Stimulated activated CD8-positive, alpha-beta memory T cell treated with anti-CD3 and anti-CD28 coated beads, Interleukin-2, amount 100 ng/mL, for 1 hour (primary cell): ENCODE results near the gene NFIC.

Experiments used
- DNase-seq, 2 donors: peaks; one replicate each; pipeline ENCODE4 v3.0.0-alpha.2; 2020; ENCODE audit warnings: low read depth in 2 of 2

Gene NFIC

DNA sequence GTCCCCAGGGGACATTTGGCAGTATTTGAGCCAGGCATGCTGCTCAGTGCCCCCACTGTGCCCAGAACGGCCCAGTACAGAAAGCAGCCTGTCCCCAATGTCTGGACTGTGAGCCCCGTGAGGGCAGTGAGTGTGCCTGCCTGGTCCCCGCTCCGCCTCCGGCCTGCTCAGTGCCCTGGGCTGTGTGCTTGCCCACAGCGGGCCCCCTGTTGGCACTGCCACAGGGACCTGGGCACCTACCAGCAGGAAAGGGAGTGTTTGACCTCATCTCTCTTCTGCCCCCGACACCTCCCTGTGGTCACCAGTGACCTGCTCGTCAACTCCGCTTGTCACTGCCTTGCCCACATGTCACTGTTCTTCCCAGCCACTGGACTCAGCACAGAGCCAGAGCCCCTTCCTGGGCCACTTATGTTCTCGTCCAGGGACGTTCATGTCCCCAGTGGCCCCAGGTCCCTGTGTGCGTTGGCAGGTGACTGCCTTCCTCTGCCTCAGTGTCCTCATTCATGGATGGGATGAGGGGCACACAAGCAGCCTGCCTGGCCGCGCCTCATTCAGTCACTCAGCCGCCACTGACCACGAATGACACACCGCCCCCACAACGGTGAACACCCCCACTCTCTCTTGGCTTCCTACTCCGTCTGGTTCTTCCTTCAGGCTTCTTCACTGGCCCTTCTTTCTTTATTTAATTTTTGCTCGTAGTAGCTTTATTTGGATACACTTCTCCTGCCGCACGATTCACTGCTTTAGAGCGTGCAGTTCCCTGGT is 142.6 kb downstream of the NFIC start:
- no peak for DNase-seq

DNA sequence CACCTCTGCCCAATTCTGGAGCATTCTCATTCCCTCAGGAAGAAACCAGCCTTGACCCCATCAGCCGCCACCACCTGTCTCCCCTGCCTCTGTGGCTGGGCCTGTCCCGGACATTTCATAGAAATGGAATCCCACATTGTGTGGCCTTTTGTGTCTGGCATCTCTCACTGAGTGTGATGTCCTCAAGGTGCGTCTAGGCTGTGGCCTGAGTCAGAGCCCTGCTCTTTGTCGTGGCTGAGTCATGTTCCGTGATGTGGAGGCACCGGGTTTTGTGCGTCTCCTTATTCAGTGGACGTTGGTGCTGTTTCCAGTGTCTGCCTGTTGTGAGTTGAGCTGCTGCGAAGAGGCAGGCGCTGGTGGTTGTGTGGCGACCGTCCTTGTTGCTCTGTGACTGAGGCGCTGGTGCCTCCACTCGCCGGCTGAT is 143.2 kb downstream of the NFIC start:
- no peak for DNase-seq

DNA sequence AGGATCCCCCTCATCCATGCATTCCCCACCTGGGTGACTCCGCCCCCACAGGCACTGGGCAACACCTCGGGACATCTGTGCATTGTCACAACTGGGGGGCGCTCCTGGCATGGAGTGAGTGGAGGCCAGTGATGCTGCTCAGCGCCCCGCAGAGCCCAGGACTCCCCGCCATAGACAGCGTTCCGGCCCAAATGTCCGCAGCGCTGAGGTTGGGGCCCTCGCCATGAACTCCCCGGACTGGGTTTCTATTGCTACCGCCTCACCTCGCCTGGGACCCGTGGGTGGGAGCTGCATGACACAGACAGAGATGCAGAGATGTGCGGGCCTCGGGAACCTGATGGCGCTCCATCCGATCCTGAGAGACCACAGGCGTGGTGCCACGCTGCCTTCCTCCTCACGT is 144.3 kb downstream of the NFIC start:
- no peak for DNase-seq

DNA sequence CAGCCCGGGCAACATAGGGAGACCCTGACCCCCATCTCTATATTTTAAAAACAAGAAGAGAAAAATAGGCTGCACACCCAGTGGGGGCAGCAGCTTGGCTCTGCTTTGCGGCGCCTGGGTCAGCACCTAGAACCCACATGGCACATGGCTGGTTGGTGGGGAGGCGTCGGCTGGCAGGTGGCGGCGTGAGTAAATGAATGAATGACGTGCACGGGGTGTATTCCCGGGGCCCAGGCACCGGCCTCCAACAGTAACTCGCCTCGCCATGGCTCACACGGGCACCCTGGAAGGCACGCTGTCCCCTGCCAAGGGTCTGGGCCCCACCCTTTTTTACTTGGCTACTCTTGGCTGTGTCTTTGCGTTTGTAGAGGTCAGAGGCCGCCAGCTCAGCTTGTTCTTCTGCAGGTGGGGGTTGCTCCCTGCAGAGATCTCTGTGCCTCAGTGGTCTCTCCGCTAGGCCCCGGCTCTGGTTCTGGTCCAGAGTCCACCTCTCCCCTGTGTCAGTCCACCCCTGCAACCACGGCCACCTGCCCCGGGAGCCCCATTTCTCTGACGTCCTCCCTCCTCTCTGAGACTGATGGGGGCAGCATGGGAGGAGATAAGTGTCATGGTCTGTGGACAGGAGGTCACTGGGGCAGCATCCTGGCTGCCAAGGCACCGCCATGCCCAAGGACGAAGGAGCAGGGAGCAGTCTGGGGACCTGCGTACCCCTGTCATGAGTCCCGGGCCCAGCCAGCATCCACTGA is 145.3 kb downstream of the NFIC start:
- DNase-seq = no peak

DNA sequence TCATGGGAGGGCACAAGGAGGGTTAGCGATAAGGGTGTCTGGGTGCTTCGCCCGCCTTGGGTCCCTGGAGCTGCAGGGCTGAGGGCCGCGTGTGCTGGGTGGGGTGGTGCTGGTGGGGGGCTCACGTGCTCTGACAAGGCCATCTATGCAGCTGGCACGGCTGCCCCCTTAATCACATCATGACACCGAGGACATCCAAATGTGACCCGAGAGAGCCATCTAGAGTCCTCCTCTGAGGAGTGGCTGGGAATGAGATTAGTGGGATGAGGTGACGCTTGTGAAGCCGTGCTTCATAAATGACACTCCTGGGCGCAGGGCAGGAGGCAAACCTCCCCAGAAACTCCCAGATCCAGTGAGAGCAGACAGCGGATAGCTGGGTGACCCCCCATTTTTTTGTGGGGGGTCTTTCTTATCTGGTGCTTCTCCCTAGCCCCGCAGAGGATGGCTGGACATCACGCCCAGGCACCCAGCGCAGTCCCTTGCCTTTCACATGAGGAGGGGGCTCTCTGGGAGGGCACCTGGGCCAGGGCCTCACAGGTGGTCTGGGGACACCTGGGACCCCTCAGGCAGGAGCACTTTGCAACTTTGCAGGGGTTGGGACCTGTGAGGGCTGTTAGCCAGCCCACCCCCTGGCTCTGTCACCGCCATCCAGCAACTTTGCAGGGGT is 146.3 kb downstream of the NFIC start:
- DNase-seq = no peak

DNA sequence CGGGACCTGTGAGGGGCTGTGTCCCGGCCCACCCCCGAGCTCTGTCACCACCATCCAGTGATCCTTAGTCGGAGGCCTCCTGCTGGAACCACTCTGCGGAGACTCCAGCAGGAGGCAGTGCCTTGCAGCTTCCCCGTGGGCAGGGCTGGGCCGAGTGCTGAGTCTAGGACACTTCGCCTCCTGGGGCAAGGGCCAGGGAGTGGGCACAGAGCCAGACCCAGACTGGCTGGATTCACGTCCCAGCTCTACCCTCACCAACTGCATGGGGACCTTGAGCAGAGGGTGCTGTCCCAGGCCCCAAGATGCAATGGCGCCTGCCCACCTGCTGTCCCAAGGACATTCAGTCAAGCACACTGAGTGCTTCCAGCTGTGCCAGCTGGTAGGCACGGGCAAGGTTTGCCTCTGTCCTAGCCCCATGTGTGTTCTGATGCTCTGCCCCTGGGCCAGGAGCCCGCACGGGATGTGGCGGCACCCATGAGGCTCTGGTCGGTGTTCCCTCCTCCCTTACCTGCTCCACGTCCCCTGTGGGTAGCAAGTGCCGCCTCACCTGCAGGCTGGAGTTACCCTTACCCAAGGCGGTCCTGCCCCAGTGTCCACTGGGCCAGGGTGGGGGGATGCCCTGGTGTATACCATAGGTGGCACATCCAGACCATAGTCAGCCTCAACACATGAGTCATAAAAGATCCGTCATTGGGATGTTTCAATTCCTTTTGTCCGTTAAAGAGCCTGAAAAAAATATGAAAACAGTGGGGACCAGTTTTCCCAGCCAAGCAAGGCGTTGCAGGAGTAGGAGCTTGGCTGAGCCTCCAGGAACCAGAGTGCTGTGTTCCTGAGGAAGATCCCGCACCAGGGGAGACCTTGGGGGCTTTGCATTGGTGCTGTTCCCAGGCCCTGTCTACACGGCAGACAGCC is 147.1 kb downstream of the NFIC start:
- DNase-seq = no peak

DNA sequence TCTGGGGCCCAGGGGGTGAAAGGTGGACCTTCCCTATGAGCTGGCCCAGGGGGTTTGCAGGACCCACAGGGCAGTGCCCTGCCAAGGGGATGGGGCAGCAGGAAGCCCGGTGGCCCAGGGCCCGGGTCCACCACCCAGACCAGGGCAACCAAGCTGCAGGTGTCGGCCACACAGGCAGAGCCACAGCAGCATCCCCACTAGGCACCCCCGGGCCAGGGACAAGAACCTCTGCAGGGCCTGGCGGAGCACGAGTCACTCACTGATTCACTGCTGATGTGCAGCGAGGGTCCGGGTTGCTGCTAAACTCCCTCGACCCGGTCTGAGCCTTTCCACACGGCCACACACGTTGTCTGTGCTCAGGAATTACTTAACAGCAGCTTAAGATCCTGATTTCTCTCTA is 148.5 kb downstream of the NFIC start:
- no peak for DNase-seq

DNA sequence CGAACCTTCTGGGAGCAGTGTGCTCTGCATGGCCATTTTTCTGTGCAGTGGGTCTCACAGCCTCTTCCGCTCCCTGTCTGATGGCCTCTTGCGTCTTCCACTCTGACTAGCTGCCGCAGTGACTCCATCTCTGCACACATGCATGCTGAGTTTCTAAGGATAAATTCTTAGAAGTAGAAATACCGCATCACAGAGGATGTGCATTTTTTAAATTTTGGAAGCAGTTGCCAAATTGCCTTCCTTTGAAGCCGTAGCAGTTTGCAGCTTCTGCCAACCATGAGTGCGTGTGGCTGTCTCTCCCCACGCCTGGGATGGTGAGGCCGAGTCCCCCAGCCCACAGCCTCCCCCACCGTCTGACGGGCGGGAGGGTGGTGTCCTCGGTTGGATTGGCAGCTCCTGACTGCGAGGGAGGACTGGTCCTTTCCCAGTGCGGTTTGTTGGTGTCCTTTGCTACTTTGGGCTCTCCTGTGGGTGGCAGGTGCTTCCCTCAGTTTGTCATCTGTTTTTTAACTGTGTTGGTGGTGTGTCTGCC is 149.6 kb downstream of the NFIC start:
- DNase-seq = no peak

DNA sequence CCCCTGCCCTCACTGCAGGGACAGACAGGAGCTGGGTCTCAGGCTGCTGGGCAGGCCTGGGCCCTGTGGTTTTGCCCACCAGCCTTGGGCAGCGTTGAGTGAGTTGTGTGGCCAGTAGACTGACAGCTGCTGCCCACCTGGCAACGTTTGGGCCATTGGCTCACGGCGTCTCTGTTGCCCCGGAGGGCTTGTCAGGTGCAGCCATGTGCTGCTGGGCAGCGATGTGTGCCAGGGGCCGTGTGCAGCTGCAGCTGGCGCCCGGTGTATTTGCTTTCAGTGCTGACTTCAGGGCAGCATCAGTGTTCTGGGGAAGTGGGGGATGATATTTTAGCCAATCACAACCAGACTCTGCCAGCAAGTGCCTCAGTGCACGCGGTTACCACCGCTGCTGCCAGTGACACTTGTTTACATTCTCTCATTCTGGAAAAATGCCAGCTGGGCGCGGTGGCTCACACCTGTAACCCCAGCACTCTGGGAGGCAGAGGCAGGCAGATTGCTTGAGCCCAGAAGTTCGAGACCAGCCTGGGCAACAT is 150.4 kb downstream of the NFIC start:
- DNase-seq = no peak

DNA sequence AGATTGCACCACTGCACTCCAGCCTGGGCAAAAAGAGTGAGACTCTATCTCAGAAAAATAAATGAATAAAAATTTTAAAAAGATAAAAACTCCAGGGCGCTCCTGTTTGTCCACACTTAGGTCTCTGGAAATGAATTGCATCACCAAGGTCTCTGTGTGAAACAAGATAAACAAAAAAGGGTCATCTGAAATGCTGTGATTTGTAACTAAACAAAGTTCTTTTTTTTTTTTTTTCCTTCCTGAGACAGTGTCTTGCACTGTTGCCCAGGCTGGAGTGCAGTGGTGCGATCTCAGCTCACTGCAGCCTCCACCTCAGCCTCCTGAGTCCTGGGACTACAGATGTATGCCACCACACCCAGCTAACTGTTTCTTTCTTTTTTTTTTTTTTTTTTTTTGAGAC is 151.3 kb downstream of the NFIC start:
- DNase-seq = no peak

DNA sequence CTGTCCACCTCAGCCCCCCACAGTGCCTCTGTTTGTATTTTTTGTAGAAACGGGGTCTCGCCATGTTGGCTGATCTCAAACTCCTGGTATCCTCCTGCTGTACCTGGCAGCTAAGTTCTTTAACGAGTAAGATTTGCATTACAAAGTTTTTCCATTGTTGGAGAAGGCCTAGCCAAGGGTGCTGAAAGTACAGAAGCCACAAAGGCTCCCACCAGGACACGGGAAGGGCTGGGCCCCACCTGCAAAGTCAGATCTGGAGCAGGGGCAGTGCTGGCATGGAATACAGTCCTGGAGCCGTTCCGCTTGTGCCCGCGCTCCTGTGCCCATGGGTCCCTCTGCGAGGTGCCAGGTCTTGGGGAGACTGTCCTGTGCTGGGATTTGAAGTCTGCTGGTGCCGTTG is 151.9 kb downstream of the NFIC start:
- DNase-seq = no peak

DNA sequence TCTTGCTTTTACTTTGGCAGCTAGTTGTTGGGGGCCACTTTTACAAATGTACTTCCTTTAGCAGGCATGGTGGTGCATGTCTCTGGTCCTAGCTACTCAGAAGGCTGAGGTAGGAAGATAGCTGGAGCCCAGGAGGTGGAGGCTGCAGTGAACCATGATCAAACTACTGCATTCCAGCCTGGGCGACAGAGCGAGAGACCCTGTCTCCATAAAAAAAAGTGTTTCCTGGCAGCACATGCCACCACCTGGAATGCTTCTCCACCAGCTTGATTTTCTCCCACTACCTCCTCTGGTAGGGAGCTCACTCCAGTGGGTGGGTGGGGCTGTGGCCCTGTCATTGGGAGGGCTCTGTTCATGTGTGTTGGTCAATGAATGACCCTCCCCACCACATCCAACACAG is 152.3 kb downstream of the NFIC start:
- no peak for DNase-seq
